NCI-H345 (cell line): ENCODE measurements around the gene SLC25A21.
"Not testable (repeated sequence)": the region's sequence is repeated elsewhere in the genome, so short reads cannot be mapped to it uniquely, and the experiment has no call there.

ENCODE experiments used
- DNase-seq: peaks from one replicate; lab custom pipeline; 2025; lab: John Stamatoyannopoulos, UW

Gene SLC25A21

DNA sequence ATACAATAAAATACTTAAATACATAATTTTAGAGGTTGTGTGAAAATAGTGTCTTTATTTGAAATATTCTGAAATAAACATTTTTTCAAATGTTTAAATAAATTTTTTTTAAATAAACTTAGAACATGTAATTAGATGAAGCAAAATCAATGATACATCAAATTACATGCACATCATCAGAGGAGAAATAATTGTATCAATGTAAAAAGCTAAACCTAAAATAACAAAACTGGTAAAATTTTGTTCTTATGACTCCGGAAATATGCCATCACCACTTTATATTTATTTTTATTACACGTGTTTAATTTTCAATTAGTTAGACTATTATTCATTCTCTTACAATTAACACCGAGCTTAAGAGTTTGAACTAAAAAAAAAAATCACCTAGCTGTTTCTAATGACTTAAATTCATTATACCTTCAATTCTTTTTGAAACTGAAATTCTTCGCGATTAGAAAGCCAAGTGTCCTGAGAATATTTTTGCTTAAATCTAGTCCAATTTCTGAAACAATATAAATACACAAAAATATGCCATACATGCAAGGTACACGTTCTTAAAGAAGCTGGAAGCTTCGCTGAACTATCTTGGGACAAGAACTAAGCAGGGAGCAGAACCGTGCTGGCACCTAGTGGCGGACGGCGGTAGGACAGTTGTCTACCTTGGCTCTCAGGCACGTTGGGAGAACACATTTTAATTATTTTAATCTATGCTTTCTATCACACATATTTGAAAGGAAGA, 230.5 kb downstream of the SLC25A21 start:
- DNase-seq, result peak; percentile 77

DNA sequence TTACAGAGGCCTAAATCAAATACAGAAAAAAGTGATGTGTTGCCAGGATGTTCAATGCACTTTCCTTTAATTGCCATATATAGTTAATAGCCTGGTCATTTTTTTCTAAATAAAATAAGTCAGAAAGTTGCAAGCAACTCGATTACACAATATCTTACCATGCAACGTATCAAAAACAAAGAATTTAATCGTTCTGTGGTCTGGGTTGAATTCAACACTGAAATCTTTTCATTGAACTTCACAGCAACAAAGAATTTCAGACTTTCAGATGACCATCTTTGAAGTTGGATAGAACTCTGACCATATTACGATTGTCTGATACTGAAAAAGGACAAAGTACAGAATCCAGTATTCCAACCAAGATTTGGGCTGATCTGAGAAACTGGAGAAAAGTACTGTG, 231.9 kb downstream of the SLC25A21 start:
- no peak for DNase-seq

DNA sequence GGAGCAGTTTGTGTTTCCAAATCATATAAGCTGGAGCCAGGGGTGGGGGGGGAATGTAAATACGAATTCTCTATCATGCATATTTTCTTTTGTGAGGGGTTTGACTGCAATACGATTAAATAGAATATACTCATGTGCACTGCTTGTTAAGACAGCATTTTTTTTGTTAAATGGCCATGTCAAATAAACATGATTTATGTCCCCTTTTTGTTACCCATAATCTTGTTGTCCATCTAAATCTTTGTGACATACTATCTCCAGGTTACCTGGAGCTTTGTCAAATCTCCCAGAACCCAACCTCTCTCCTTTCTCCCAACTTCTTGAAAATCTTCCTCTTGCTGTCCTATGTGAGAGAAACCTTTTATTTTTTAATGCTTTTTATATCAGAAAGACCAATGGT, 233.1 kb downstream of the SLC25A21 start:
- DNase-seq, result no peak

DNA sequence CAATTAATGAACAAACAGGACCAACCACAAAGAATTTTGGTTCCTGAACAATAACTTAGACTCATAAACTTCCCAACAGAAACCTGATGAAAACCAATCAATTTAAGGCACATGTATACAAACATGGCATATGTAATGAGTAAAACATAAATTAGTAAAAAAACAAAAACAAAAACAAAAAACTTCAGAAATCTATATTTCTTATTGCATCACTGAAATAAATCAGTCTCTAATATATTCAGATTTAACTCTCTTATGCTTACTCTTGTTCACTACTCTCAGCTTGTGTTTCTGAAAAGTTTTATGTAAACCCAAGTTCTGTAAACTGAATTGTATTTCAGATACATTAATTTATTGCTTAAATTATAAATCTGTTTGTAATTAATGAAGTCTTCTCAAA, 233.7 kb downstream of the SLC25A21 start:
- DNase-seq, result no peak

DNA sequence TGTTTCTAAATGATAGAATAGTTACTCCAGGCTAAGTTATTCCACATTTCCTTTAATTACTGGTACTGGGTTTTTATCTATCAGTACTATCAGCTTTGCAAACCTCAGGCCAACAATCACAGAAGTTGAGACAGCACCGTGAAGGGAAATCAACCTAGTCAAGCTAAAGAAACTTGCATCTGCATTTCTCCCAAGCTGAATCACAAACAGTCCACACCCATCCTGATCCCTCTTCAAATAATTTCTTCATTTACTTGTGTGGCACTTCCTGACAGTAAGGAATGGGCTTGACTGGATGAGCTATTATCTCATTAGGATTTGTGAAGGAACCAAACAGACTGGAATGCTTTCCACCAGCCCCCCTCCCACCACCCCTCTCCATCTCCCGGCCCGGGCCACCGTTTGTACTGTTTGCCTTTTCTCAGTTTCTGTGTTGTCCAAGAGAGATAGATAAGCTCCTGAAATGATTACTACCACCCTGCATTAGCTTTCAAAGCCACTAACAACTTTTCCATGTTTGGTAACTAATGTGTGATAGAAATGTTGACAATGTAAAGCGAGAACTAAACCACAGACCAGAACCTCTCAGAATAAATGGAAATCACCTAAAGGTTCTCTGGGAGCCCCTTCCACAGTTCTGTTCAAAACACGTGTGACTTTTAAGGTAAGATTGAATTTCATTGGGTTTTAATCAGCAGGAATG, 236.3 kb downstream of the SLC25A21 start:
- no peak for DNase-seq

DNA sequence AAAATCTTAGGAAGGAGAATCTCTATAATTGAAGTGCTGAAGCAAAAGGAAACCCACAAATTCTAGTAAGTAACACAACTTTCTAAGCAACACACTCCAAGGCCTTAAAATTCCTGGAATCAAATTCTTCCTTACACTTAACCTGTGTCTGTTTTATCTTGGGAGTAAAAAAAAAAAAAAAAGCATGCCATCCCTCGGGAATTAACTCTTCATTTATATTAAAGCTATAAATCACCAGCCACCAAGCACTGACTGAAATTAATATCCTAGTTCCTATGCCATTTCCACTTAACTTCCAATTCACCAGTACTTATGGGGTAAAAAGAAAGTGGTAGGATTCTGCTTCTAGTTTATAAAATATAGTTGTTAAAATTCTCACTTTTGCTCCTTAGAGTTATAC, 238.1 kb downstream of the SLC25A21 start:
- no peak for DNase-seq

DNA sequence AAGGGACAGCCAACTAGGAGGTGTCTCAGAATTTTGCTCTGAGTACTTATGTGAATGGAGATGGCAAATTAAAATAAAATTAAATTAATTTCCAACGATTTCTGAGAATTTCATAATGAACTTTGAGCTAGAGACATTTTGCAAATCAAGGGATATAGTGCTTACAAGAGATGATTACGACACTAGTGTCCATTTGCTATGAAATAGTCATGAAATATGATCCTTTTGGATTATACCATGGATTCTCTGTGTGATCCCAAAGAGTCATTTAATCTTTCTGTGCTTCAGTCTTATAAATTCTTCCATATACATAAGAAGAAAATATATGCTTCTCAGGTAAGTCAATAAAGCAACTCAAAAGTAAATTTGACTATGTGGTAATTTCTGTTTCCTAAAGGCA, 240.6 kb downstream of the SLC25A21 start:
- no peak for DNase-seq

DNA sequence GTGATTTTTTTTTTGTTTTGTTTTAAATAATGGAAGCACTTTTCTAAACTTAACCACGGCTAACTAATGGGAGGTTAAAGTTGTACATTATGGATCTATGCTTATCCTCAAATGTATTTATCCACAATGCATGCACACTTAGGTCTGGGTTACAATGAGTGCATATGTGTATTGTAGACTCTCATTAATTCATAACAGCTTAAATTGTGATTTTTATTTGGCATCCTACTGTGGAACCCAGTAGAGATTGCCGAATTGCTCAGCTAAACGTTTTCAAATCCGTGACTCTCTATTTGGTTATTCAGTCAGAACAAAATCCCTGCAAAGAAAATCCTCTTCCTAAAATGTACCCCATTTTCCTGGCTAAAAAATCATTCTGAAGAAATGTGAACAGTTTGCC, 244.0 kb downstream of the SLC25A21 start:
- DNase-seq, result no peak

DNA sequence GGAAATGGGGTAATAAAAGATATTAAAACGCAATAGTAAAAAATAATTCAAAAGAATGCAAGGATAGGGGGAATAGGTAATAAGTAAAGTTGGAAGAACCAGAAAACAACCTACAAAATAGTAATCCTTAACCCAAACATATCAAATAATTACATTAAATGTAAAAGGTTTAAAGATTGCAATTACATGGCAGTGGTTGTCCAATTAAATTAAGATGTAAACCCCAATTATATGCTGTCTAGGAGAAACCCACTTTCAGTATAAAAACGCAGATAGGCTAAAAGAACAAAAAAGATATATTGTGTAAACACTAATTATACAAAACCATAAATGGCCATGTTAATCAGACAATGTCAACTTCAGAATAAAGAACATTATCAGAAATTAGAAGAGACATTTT, 247.3 kb downstream of the SLC25A21 start:
- DNase-seq, result no peak

DNA sequence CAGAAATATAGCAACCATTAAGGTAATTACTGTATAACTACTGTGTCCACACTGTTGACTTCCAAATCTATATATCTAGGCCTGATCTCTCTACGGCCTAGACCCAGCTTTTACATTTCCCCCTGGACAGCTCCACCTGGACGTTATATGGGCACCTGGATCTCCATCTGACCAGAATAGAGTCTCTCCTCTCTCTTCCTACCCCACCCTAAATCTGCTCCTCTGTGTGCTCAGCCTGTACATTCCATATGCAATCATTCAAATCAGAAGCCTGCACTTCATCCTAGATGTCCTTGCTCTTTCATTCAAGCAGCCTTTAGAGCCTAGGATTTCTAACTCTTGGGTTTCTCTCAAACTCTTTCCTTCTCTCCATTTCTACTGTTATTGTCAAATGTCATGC, 255.7 kb downstream of the SLC25A21 start:
- DNase-seq, result no peak

DNA sequence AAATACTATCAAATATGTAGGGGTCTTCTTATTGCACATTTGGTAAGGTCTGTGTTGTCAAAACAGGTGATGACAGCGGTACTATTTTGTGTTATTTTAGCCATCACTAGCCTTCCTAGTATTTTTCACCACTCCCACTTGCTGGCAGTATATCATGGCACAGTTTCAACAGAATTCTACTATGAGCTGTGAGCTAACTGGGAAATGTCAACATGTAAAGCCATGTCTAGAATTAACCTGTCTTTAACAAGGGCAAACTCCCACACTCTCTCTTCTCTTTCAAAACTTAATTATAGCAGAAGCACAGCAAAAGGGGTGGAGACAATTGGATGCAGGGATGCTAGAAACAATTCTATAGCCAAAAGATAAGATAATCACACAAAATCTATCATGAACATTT, 257.3 kb downstream of the SLC25A21 start:
- DNase-seq, result no peak

DNA sequence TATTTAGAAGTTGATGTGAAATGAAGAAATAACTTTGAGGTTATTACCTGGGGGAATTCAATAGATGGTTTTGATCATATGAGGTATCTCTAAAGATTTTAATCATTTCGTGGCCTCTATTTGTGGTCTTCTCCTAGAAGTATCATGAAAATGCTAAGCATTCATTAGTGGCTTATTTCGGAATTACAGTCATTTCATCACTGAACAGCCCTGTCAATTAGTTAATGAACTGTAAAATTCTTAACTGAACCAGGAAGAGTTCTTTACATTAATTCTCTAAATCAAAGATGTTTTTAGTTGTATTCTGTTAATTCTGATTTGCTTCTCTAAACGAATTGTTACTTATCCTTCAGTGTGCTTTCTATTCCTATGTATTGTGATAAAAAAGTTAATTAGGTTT, 261.8 kb downstream of the SLC25A21 start:
- no peak for DNase-seq

DNA sequence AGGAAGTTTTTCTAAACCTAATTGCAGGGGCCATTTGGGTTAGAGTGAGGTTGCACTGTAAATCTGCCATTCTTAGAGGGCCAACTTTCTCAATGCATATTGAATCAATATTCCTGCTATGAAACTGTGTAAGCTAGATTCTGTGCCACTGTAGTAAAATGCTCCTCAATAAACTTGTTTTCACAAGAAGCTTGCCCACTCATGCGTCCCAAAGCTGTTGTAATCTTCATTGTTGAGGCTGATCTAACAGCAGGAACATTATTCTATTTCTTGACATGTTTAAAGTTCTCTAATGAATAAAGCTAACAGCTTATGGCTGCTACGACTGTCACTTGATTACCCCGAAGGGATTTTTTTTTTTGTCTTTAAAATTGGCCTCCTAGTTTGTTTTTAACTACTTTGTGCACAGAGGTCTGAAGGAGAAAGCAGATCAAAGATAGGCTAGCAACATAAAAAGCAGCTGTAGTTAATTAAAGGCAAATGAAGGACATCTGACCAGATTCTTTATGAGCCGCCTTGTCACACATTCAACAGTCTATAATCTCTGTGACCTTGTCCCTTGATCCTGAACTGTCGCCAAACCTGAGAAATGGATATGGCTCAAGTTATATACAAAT, 267.0 kb downstream of the SLC25A21 start:
- no peak for DNase-seq

DNA sequence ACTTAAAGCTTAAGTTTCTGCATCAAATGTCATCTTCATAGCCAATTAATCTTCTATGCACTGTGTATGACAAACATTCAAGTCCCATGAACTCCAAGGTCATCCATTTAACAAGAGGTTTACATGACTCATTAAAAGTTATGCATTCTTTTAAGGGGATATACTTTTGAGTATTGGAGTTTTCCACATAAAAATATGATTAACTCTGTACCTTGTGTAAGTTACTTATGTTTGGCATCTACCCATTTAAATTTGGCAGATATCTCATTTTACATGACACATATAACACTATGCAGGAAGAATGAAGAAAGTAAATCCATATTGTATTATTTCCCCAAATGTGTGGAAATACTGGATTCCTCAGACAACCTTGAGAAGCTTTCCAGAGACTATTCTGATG, 270.5 kb downstream of the SLC25A21 start:
- DNase-seq, result no peak

DNA sequence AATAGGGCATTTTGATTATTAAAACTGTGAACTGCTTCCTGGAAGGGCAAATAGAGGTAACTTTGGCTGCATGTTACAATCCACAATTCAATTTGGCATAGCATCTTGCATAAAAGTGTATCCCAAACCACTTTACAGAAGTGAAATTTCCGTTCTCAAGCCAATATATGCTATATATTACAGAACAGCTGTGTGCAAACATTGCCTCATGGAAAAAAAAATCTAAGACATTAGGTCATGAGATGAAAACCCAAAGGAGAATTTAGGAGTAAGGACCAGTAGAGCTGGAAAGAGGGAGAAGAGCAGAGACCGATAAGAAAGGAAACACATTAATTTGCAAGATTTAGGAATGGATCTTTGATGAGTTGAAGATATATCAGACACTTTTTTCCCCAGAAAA, 271.6 kb downstream of the SLC25A21 start:
- no peak for DNase-seq

DNA sequence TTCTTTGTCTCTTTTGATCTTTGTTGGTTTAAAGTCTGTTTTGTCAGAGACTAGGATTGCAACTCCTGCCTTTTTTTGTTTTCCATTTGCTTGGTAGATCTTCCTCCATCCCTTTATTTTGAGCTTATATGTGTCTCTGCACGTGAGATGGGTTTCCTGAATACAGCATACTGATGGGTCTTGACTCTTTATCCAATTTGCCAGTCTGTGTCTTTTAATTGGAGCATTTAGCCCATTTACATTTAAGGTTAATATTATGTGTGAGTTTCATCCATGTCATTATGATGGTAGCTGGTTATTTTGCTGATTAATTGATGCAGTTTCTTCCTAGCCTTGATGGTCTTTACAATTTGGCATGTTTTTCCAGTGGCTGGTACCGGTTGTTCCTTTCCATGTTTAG, 276.1 kb downstream of the SLC25A21 start:
- DNase-seq, result not testable (repeated sequence)

DNA sequence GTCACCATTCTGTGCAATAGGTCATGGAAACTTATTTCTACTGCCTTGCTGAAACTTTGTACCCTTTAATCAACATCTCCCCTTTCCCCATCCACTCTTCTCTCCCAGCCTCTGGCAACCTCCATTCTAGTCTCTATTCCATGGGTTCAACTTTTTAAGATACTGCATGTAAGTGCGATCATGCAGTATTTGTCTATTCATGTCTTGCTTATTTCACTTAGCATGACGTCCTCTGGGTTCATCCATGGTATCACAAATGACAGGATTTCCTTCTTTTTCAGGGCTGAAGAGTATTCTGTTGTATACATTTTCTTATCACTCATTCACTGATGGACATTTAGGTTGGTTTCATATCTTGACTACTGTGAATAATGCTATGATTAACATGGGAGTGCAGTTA, 288.4 kb downstream of the SLC25A21 start:
- no peak for DNase-seq

DNA sequence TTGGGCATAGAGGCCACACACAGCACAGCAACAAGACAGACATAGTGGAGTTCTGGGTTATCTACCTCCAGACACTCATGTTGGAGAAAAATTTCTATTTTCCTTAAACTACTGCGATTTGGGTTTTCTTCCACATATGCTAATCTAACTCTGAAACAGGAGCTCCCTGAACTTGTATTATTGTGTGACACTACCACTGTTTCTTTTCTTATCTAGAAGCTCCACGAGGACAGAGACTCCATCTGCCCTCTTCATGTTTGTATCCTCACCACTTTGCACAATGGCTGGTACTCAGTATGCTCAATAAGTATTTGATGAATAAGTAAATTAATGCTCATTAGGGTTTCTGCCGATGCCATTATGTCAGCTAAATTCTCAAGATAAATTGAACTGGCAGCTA, 292.1 kb downstream of the SLC25A21 start:
- DNase-seq, result no peak

DNA sequence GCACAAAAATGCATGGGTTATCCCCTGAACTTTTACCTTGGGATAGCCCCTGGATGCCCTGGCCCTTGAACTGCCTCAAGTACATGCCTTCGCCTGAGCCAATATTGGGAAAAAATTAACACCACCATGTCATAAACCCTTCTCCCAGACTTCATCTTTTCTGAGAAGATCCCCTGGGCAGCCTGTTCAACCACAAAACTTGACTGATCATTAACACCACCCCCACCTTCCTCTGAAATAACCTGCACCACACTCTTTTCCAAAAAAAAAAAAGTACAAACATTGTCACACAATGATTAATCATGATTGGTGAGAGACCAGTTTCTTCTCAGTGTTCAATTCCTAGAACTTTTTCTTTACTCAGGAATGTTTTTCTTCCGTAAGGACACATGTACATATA, 292.8 kb downstream of the SLC25A21 start:
- no peak for DNase-seq

DNA sequence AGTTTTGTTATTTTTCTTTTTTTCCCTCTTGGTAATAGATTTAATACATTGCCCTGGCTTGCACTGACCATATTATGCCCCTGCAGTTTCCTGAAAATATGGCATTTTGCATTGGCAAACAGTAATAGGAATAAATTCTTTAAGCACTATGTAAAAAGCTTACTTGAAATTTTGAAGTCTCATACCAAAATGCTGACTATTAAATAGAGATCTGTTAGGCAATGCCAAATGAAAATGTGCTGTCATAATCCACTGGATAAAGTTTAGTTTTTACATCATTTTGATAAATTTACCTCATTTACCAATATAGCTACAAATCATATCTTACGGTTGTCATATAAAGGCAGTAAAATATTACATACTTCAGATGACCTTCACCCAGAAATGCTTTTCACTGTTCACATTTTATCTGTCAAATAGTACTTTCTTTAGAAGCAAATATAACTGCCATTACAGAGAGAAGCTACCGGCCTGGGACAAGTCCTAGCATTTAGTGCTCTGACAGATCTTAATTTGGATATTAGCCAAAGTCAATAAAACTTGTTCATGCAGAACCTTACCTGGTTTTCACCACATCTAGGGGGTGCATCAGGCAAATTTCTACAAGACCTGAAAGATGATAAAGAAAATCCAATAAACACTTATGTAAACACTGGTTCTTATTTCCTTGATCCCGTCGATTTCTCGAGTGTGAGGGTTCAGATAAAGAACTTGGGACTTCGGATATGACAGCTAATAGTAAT, 297.8 kb downstream of the SLC25A21 start:
- peak; percentile 59 for DNase-seq

DNA sequence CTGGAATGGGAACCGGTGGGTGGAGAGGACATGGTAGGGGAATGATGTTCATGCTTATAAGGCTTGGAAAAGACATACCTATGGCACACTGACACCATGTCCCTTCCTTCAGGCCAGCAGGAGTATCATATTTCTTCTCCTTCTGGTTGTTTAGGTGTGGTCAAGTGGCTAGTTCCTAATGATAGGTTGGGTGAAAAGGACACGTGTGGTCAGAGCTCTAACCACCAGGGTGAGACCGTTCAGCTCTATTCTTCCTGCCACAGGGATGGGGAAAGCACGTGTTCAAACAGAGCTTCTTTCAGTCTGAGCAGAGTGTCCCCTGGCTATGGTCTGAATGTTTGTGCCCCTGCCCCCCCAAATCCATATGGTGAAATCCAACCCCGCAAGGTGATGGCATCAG, 301.6 kb downstream of the SLC25A21 start:
- DNase-seq, result no peak

DNA sequence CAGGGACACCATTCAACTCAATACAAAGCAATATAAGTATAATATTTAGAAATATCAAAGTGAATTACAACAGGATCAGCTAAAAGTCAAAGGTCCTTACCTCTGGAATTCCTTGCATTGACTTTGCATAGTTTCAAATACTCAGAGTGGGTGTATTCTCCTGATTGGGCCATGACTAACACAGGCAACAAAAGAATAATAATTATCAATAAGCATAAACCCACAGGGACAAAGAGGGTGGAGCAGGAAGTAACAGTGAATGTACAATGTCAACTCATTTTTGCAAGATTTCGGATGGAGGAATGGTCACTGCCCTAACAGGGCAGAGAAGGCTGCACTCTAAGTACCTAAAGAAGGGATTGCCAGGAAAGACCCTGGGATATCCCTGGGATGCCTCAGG, 303.3 kb downstream of the SLC25A21 start:
- DNase-seq, result no peak

DNA sequence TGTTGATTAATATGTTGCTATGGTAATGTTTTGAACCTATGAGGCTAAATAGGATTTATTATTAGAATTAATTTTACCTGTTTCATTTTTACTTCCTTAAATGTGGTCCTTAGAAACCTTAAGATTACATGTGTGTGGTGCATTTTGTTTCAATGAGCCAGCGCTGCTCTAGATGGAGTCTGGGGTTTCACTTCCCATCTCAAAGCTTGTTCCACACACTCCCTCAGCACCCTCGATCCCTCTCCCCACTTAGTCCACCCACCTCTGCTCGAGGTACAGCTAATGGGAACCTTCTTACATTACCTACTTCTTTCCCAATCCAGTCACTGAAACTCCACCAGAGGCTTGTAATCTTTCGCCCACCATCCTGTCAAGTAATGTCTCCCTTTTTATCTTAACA, 305.5 kb downstream of the SLC25A21 start:
- no peak for DNase-seq
